Measurements from ENCODE around the gene MEIKIN. TPM values are rescaled to one million over a fixed set of nuclear protein-coding genes. Genes with fewer than 3 reads are reported as not detected.

The MEIKIN gene, protein sequence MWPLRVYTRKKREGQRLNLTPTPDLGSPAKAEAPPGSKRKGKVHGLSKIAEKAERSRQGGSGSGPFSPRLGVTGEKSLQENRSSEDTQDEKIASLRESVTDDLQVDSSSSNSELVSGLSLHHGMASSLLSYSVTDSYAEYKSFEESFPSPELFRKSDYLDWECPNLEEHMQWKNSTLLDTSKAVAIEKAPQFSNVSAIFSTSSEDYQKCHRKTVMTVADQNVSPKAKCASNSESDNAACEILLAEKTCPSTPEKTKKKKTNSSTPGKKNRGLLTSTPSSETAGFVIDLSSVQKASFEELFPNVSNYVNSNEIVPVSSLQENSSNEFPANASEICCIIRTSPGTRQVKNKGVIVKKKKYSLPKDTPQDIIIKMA
- total RNA-seq: under 1 TPM in 1 of 4 donors, not detected in 3; 0.77 TPM
- polyA plus RNA-seq: not detected
- long read RNA-seq, donor 1: 0 reads
- long read RNA-seq, donor 2: 0 reads

- no peaks in the 10 kb centered on the region for H3K36me3 ChIP-seq (ENCODE audit: insufficient read depth in 1 of 2, low read depth in 1 of 2)
- no peaks in the 10 kb centered on the region for H3K4me1 ChIP-seq
- no peaks in the 10 kb centered on the region for H3K9me3 ChIP-seq
- no peaks in the 10 kb centered on the region for H3K27me3 ChIP-seq (ENCODE audit: insufficient read depth in 3 of 3, low read length in 2 of 3)
- 69 to 87% (median 81%) methylated on average over 24 of the region's 24 CpGs for WGBS, 3 donors
- no peak for TF ChIP-seq CTCF (IDR thresholded peaks at IDR 0.05)
- no peak within 1 kb of the TSS for H3K4me3 ChIP-seq
- intact Hi-C loops (cut with DNase I): no loop called here
- no peak within 1 kb of the TSS for H3K27ac ChIP-seq
- ATAC-seq (no peak), DNase-seq (no peak)
Observed at GRCh38 chr5:131945551-131946168, at the start of gene MEIKIN. Gene MEIKIN, minus strand, starts transcription at chr5:131945663. Its CDS starts 158 bp downstream, at chr5:131945505.

DNA sequence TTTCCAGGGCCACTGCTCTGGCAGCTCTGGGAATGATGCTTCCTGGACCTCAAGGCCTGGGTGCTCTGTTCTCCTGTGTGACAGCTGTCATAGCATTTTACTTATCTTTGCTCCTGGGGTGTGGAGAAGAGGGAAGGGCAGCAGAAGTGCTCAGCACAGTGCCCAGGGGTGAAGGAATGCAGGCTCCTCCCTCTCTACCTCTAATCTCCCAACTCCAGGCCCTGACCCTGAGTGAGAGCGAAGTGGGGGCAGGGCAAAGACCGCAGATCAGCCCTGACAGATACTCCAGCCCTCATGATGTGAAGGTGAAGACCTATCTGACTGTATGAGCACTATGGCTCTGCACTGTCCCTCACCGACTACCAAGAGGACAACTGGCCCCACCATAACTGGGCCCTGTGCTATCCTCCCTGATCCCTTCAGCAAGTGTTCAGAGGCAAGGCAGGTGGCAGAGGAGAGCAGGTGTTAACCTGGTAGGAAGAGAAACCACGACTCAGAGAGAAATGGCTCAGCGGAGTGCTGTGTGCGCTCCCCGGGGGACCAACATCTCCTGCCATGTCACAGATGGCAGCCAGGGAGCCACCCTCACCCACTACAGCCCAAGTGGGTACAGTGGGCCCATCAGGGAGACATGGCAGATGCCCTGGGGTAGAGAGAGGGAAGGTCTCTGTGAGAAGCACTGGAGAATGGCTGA lies 49.2 kb upstream of the MEIKIN start:
- ATAC-seq (peak in 1 of 4 donors; percentile 7), DNase-seq (peak in 1 of 2 donors; percentile 38)
- no peaks in the 10 kb centered on the region for H3K4me1 ChIP-seq
- H3K27me3 ChIP-seq (ENCODE audit: insufficient read depth in 3 of 3, low read length in 2 of 3): no peaks in the 10 kb centered on the region
- no peaks in the 10 kb centered on the region for H3K36me3 ChIP-seq (ENCODE audit: insufficient read depth in 1 of 2, low read depth in 1 of 2)
- no peak overlapping the region for H3K27ac ChIP-seq
- H3K4me3 ChIP-seq: no peak overlapping the region
- no peak for TF ChIP-seq CTCF (IDR thresholded peaks at IDR 0.05)
- H3K9me3 ChIP-seq: no peaks in the 10 kb centered on the region
- intact Hi-C loops (cut with DNase I): no loop called here
- 71 to 86% (median 80%) methylated on average over 7 of the region's 7 CpGs for WGBS, 3 donors

DNA sequence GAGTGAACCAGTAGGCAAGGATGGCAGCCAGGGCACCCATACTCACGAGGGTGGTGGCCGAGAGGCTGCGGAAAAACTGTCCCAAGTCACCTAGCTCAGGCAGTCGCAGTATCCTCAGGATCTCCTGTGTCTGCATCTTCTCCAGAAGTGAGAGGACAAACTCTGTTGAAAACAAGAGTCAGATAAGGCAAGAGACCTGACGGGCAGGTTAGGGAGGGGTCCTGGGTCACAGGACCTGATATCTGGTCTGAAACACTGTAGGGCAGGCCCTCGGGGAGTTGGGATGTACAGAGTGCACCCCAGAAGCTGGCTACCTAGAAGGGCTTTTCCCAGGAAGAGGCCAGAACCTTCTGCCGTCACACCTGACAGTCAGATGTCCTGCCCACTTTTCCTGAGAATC lies 48.6 kb upstream of the MEIKIN start:
- intact Hi-C loops (cut with DNase I): no loop called here
- DNase-seq: no peak
- Histone ChIP-seq H3K36me3 (ENCODE audit: insufficient read depth in 1 of 2, low read depth in 1 of 2) (no peaks in the 10 kb centered on the region), H3K4me1 (no peaks in the 10 kb centered on the region), H3K27me3 (ENCODE audit: insufficient read depth in 3 of 3, low read length in 2 of 3) (no peaks in the 10 kb centered on the region), H3K4me3 (no peak overlapping the region), H3K27ac (no peak overlapping the region), H3K9me3 (no peaks in the 10 kb centered on the region)
- 78 to 87% (median 80%) methylated on average over 7 of the region's 7 CpGs for WGBS, 3 donors
- TF ChIP-seq CTCF (IDR thresholded peaks at IDR 0.05): no peak
- ATAC-seq: no peak

GRCh38 chr5:131993676-131994075 lies 48.2 kb upstream of the MEIKIN start:
- intact Hi-C loops (cut with DNase I): no loop called here

More at GRCh38 chr5:131993676-131994075, 48.2 kb upstream of the MEIKIN start:
- ATAC-seq (no peak), DNase-seq (no peak)
- no peak for TF ChIP-seq CTCF (IDR thresholded peaks at IDR 0.05)
- no peaks in the 10 kb centered on the region for H3K27me3 ChIP-seq (ENCODE audit: insufficient read depth in 3 of 3, low read length in 2 of 3)
- no peaks in the 10 kb centered on the region for H3K9me3 ChIP-seq
- no peak overlapping the region for H3K27ac ChIP-seq
- 86 to 93% (median 91%) methylated on average over 4 of the region's 4 CpGs for WGBS, 3 donors
- H3K4me3 ChIP-seq: no peak overlapping the region
- H3K4me1 ChIP-seq: no peaks in the 10 kb centered on the region
- no peaks in the 10 kb centered on the region for H3K36me3 ChIP-seq (ENCODE audit: insufficient read depth in 1 of 2, low read depth in 1 of 2)
